HG03565 (cell line): Measurements from ENCODE around the gene PLCG1.

Experiments used
- ATAC-seq: cut with Tn5 transposase; IDR thresholded peaks from one replicate; pipeline ENCODE4 v1.9.1; 2021; ENCODE audit warnings: mild to moderate bottlenecking, moderate library complexity; ENCODE audit not compliant: unreplicated experiment

The PLCG1 gene

GRCh38 chr20:41178495-41178894 lies 41.2 kb downstream of the PLCG1 start:
- no peak for ATAC-seq

- ATAC-seq = no peak
These were observed 41.6 kb downstream of the PLCG1 start for GRCh38 chr20:41178904-41179432.

- ATAC-seq = no peak
These were observed 42.6 kb downstream of the PLCG1 start for GRCh38 chr20:41179961-41180360.

GRCh38 chr20:41180599-41181333 lies 43.4 kb downstream of the PLCG1 start:
- ATAC-seq = no peak

GRCh38 chr20:41181567-41181966 lies 44.2 kb downstream of the PLCG1 start:
- ATAC-seq = no peak

- no peak for ATAC-seq
These were observed 45.2 kb downstream of the PLCG1 start for GRCh38 chr20:41182296-41183212.

GRCh38 chr20:41183391-41183790 lies 46.0 kb downstream of the PLCG1 start:
- ATAC-seq = no peak

- no peak for ATAC-seq
These were observed 46.5 kb downstream of the PLCG1 start for GRCh38 chr20:41183831-41184230.

GRCh38 chr20:41185013-41185757 lies 47.8 kb downstream of the PLCG1 start:
- ATAC-seq = no peak

GRCh38 chr20:41187668-41188067 lies 50.3 kb downstream of the PLCG1 start:
- no peak for ATAC-seq

- ATAC-seq = no peak
These were observed 54.5 kb downstream of the PLCG1 start for GRCh38 chr20:41191562-41192500.

GRCh38 chr20:41192575-41192974 lies 55.2 kb downstream of the PLCG1 start:
- ATAC-seq = no peak

GRCh38 chr20:41196653-41197225 lies 59.4 kb downstream of the PLCG1 start:
- ATAC-seq = no peak

GRCh38 chr20:41198443-41198842 lies 61.1 kb downstream of the PLCG1 start:
- ATAC-seq = no peak

- no peak for ATAC-seq
These were observed 63.3 kb downstream of the PLCG1 start for GRCh38 chr20:41200446-41201202.

GRCh38 chr20:41201760-41202159 lies 64.4 kb downstream of the PLCG1 start:
- no peak for ATAC-seq

GRCh38 chr20:41202426-41202825 lies 65.1 kb downstream of the PLCG1 start:
- no peak for ATAC-seq

- no peak for ATAC-seq
These were observed 66.3 kb downstream of the PLCG1 start for GRCh38 chr20:41203660-41204059.
